Measurements from ENCODE around the gene RHOBTB3.

DNA sequence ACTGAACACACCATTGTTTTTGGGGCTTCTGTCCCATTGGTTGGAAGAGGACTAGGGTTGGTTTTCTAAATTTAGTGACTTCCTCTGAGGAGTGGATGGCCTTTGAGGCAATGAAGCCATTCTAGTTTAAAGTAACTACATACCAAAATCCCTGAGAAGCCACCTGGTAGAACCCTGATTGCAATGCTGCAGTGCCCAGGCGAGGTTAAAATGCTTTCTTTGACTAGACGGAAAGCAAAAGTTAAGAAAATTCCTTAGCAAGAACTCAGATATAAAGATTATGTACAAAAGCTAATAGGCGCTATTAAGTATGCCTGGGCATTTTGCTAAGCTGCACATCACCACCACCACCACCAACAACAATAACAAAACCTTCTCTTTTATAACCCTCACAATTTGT is 70.8 kb downstream of the RHOBTB3 start:
- TF ChIP-seq, protein P1, sequence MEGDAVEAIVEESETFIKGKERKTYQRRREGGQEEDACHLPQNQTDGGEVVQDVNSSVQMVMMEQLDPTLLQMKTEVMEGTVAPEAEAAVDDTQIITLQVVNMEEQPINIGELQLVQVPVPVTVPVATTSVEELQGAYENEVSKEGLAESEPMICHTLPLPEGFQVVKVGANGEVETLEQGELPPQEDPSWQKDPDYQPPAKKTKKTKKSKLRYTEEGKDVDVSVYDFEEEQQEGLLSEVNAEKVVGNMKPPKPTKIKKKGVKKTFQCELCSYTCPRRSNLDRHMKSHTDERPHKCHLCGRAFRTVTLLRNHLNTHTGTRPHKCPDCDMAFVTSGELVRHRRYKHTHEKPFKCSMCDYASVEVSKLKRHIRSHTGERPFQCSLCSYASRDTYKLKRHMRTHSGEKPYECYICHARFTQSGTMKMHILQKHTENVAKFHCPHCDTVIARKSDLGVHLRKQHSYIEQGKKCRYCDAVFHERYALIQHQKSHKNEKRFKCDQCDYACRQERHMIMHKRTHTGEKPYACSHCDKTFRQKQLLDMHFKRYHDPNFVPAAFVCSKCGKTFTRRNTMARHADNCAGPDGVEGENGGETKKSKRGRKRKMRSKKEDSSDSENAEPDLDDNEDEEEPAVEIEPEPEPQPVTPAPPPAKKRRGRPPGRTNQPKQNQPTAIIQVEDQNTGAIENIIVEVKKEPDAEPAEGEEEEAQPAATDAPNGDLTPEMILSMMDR (IDR thresholded peaks at IDR 0.05), result no peak
- TF ChIP-seq POLR2A (IDR thresholded peaks at IDR 0.05), result no peak
- no peak for TF ChIP-seq EP300 (IDR thresholded peaks at IDR 0.05)
- no peak for TF ChIP-seq POLR2AphosphoS5 (IDR thresholded peaks at IDR 0.05)
